OCI-LY1 (cell line): ENCODE results near the gene MLLT6.

Experiments
- H2AFZ ChIP-seq: fragments of 200-600 bp; sonication (generic), shearing (Covaris generic); 2 replicates; pipeline ENCODE4 v1.6.0; 2014; ENCODE audit warnings: antibody characterized with exemption, mild to moderate bottlenecking, low read length
- H3F3A ChIP-seq: fragments of 200-600 bp; sonication (generic), shearing (Covaris generic); 2 replicates; pipeline ENCODE4 v1.6.0; 2014; ENCODE audit warnings: mild to moderate bottlenecking, antibody characterized with exemption, low read length, moderate library complexity; ENCODE audit not compliant: insufficient read depth
- H3K27ac ChIP-seq: fragments of 200-600 bp; sonication (generic); 2 replicates; pipeline ENCODE4 v1.5.1; 2014; ENCODE audit warnings: low read length, mixed run types, mild to moderate bottlenecking, low read depth; ENCODE audit not compliant: poor library complexity, severe bottlenecking
- H3K27me3 ChIP-seq: fragments of 200-600 bp; sonication (generic); 2 replicates; pipeline ENCODE4 v1.6.0; 2014; ENCODE audit warnings: antibody characterized with exemption, mild to moderate bottlenecking, low read length, moderate library complexity; ENCODE audit not compliant: insufficient read depth
- H3K36me3 ChIP-seq: fragments of 200-600 bp; sonication (generic); 2 replicates; pipeline ENCODE4 v1.6.1; 2014; ENCODE audit warnings: mild to moderate bottlenecking, antibody characterized with exemption, low read length, moderate library complexity, mixed read lengths; ENCODE audit not compliant: insufficient read depth
- H3K4me1 ChIP-seq: fragments of 200-600 bp; sonication (generic); 2 replicates; pipeline ENCODE4 v1.5.1; 2014; ENCODE audit warnings: mild to moderate bottlenecking, low read length, moderate library complexity; ENCODE audit not compliant: insufficient read depth, severe bottlenecking
- H3K4me2 ChIP-seq: fragments of 200-600 bp; sonication (generic), shearing (Covaris generic); 2 replicates; pipeline ENCODE4 v1.6.1; 2014; ENCODE audit warnings: low read length
- H3K4me3 ChIP-seq: fragments of 200-600 bp; sonication (generic); 2 replicates; pipeline ENCODE4 v1.5.1; 2014; ENCODE audit warnings: low read length, low read depth, mild to moderate bottlenecking, mixed read lengths; ENCODE audit not compliant: poor library complexity, severe bottlenecking
- H3K79me2 ChIP-seq: fragments of 200-600 bp; shearing (Covaris generic); 2 replicates; pipeline ENCODE4 v1.6.1; 2016; ENCODE audit warnings: mixed run types, low read length, mixed read lengths; ENCODE audit not compliant: insufficient read depth
- H3K9ac ChIP-seq: fragments of 200-600 bp; sonication (generic), shearing (Covaris generic); 2 replicates; pipeline ENCODE4 v1.6.1; 2014; ENCODE audit warnings: mild to moderate bottlenecking, low read length, mixed read lengths
- H3K9me2 ChIP-seq: fragments of 200-600 bp; sonication (generic), shearing (Covaris generic); 2 replicates; pipeline ENCODE4 v1.6.1; 2014; ENCODE audit warnings: low read depth, mild to moderate bottlenecking, low read length, mixed read lengths
- H3K9me3 ChIP-seq: fragments of 200-600 bp; shearing (Covaris generic); 2 replicates; pipeline ENCODE4 v1.6.1; 2014; ENCODE audit warnings: low read length, mixed read lengths
- H4K20me1 ChIP-seq: fragments of 200-600 bp; sonication (generic), shearing (Covaris generic); 2 replicates; pipeline ENCODE4 v1.6.0; 2016; ENCODE audit warnings: mild to moderate bottlenecking, low read length; ENCODE audit not compliant: insufficient read depth
- EZH2 ChIP-seq: fragments of 200-600 bp; sonication (generic), shearing (Covaris generic); IDR thresholded peaks from 2 replicates; pipeline ENCODE4 v1.8.0; 2017; ENCODE audit warnings: borderline replicate concordance, mixed run types, mild to moderate bottlenecking, antibody characterized with exemption, low read length, moderate library complexity, mixed read lengths
- TF ChIP-seq, protein P1 (sequence below): fragments of 200-600 bp; sonication (generic), shearing (Covaris generic); IDR thresholded peaks from 2 replicates; pipeline ENCODE4 v1.5.1; 2017; ENCODE audit warnings: mild to moderate bottlenecking, antibody characterized with exemption, low read length, moderate library complexity, mixed read lengths

MLLT6 gene

DNA sequence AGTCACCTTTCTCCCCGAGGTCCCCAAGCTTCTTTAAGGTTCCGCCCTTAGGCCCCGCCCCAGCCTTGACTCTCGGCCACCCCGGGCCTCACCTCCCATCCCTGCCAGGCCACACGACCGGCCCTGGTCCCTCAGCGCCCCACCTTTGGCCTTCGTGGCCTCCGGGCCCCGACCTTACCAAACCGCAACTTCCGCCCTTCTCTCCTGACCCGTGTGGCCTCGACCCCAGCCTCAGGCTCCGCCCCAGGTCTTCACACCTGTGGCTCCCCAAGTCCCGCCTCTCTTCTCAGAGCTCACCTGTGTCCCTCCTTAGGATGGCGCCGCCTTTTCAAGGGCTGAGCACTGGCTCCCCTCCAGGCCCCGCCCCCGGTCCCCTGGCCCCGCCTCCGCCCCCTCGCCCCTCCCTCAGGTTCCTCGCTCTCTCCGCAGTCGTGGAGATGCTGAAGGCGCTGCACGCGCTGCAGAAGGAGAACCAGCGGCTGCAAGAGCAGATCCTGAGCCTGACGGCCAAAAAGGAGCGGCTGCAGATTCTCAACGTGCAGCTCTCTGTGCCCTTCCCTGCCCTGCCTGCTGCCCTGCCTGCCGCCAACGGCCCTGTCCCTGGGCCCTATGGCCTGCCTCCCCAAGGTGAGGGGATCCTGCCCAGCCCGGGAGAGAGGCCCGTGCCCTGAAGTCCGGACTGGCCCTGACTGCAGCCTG lies 15.0 kb downstream of the MLLT6 start:
- Histone ChIP-seq H3K9me2 (no peaks in the 10 kb centered on the region), H3K9ac (no peak overlapping the region), H3K27me3 (no peaks in the 10 kb centered on the region), H4K20me1 (no peaks in the 10 kb centered on the region), H3K4me2 (no peak overlapping the region), H3K27ac (no peak overlapping the region), H3K9me3 (no peaks in the 10 kb centered on the region), H3K36me3 (peaks cover 83% of the 10 kb centered on the region), H3K4me1 (peaks cover 7% of the 10 kb centered on the region), H2AFZ (no peak overlapping the region), H3K4me3 (no peak overlapping the region), H3F3A (no peaks in the 10 kb centered on the region), H3K79me2 (no peaks in the 10 kb centered on the region)
- TF ChIP-seq, protein P1, sequence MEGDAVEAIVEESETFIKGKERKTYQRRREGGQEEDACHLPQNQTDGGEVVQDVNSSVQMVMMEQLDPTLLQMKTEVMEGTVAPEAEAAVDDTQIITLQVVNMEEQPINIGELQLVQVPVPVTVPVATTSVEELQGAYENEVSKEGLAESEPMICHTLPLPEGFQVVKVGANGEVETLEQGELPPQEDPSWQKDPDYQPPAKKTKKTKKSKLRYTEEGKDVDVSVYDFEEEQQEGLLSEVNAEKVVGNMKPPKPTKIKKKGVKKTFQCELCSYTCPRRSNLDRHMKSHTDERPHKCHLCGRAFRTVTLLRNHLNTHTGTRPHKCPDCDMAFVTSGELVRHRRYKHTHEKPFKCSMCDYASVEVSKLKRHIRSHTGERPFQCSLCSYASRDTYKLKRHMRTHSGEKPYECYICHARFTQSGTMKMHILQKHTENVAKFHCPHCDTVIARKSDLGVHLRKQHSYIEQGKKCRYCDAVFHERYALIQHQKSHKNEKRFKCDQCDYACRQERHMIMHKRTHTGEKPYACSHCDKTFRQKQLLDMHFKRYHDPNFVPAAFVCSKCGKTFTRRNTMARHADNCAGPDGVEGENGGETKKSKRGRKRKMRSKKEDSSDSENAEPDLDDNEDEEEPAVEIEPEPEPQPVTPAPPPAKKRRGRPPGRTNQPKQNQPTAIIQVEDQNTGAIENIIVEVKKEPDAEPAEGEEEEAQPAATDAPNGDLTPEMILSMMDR, result no peak
- no peak for TF ChIP-seq EZH2

DNA sequence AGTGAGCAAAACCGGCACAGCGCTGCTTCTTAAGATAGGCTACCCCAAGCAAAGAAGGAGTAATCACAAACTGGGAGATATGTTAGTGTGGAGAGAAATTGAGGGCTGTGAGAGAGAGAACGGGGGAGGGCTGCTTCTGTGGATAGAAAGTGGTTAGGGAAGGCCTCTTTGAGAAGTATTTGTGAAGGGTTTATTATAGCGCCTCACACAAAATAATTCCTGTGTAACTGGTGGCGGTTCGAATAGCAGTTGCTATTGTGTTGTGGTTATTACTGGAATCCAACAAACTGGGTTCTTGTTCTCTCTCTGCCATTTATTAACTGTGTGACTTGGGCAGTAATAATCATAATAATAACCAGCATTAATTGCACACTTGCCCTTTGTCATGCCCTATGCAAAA lies 15.9 kb downstream of the MLLT6 start:
- Histone ChIP-seq H3K9me3 (no peaks in the 10 kb centered on the region), H4K20me1 (no peaks in the 10 kb centered on the region), H3K4me2 (no peak overlapping the region), H3K4me1 (peaks cover 7% of the 10 kb centered on the region), H3K9ac (no peak overlapping the region), H3F3A (no peaks in the 10 kb centered on the region), H3K9me2 (no peaks in the 10 kb centered on the region), H3K27me3 (no peaks in the 10 kb centered on the region), H3K79me2 (no peaks in the 10 kb centered on the region), H3K4me3 (no peak overlapping the region), H3K27ac (no peak overlapping the region), H2AFZ (no peak overlapping the region), H3K36me3 (peaks cover 77% of the 10 kb centered on the region)
- TF ChIP-seq, protein P1, result no peak
- TF ChIP-seq EZH2, result no peak

DNA sequence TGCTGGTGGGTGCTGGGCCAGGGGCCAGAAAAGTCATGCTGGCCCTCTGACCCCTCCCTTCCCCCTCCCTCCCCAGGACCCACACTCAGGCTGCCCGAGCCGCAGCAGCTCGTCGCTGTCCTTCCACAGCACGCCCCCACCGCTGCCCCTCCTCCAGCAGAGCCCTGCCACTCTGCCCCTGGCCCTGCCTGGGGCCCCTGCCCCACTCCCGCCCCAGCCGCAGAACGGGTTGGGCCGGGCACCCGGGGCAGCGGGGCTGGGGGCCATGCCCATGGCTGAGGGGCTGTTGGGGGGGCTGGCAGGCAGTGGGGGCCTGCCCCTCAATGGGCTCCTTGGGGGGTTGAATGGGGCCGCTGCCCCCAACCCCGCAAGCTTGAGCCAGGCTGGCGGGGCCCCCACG lies 16.7 kb downstream of the MLLT6 start:
- TF ChIP-seq, protein P1, result no peak
- TF ChIP-seq EZH2, result no peak
- no peaks in the 10 kb centered on the region for H3K9me3 ChIP-seq
- H3K9me2 ChIP-seq, result no peaks in the 10 kb centered on the region
- no peak overlapping the region for H3K9ac ChIP-seq
- H3K79me2 ChIP-seq, result no peaks in the 10 kb centered on the region
- no peaks in the 10 kb centered on the region for H3K27me3 ChIP-seq
- H3K36me3 ChIP-seq, result peaks cover 68% of the 10 kb centered on the region
- no peak overlapping the region for H2AFZ ChIP-seq
- no peaks in the 10 kb centered on the region for H4K20me1 ChIP-seq
- H3K27ac ChIP-seq, result no peak overlapping the region
- peaks cover 7% of the 10 kb centered on the region for H3K4me1 ChIP-seq
- no peaks in the 10 kb centered on the region for H3F3A ChIP-seq
- no peak overlapping the region for H3K4me3 ChIP-seq
- H3K4me2 ChIP-seq, result no peak overlapping the region
